Hepatocyte (in vitro differentiated cells): ENCODE measurements around the gene RFTN1.

Source experiments
- EZH2 ChIP-seq: fragments of 200-600 bp; sonication (generic); IDR thresholded peaks from 2 replicates; pipeline ENCODE4 v1.6.1; 2016; ENCODE audit warnings: antibody characterized with exemption, mild to moderate bottlenecking, borderline replicate concordance
- EZH2phosphoT487 ChIP-seq: fragments of 200-600 bp; sonication (generic); IDR thresholded peaks from one replicate; pipeline ENCODE4 v1.6.1; 2018; ENCODE audit warnings: antibody characterized with exemption, mild to moderate bottlenecking, low read depth, moderate library complexity; ENCODE audit not compliant: unreplicated experiment, severe bottlenecking
- TF ChIP-seq, protein P1 (sequence below): fragments of 200-600 bp; sonication (generic); IDR thresholded peaks from 2 replicates; pipeline ENCODE4 v1.5.1; 2016; ENCODE audit warnings: antibody characterized with exemption, mild to moderate bottlenecking; ENCODE audit not compliant: poor library complexity

DNA sequence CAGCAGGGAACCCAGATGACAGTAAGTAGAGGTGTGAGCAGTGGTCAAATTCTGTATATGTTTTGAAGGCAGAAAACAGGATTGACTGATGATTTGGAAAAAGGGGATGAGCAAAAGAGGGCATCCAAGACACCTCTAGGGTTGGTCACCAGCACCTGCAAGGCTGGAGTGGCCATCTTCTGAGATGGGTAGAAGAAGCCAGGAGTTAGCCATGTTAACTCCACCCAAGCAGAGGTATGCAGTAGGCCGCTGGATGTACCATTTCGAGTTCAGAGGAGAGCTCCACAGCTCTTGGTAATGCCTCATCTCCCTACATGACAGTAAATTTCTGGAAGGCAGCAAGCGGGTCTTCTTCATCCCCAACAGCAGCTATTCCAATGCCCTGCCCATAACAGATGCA, 7.0 kb downstream of the RFTN1 start:
- TF ChIP-seq, protein P1, sequence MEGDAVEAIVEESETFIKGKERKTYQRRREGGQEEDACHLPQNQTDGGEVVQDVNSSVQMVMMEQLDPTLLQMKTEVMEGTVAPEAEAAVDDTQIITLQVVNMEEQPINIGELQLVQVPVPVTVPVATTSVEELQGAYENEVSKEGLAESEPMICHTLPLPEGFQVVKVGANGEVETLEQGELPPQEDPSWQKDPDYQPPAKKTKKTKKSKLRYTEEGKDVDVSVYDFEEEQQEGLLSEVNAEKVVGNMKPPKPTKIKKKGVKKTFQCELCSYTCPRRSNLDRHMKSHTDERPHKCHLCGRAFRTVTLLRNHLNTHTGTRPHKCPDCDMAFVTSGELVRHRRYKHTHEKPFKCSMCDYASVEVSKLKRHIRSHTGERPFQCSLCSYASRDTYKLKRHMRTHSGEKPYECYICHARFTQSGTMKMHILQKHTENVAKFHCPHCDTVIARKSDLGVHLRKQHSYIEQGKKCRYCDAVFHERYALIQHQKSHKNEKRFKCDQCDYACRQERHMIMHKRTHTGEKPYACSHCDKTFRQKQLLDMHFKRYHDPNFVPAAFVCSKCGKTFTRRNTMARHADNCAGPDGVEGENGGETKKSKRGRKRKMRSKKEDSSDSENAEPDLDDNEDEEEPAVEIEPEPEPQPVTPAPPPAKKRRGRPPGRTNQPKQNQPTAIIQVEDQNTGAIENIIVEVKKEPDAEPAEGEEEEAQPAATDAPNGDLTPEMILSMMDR, result no peak
- TF ChIP-seq EZH2, result no peak
- no peak for TF ChIP-seq EZH2phosphoT487
